ENCODE results near the gene WSB1.

WSB1 gene

GRCh38 chr17:27353461-27354050 is 59.6 kb downstream of the WSB1 start:
- in situ Hi-C loops (cut with MboI; ENCODE audit: low sequenced_read_pairs): loop anchor here (25.0 kb wide), 1 partner anchor 409 kb away; no protein-coding TSS in a partner anchor

- in situ Hi-C loops (cut with MboI; ENCODE audit: low sequenced_read_pairs): loop anchor here (25.0 kb wide), 1 partner anchor 408 kb away; no protein-coding TSS in a partner anchor
These were observed 60.2 kb downstream of the WSB1 start for GRCh38 chr17:27354051-27354490.

- in situ Hi-C loops (cut with MboI; ENCODE audit: low sequenced_read_pairs): loop anchor here (25.0 kb wide), 1 partner anchor 408 kb away; no protein-coding TSS in a partner anchor
These were observed 60.7 kb downstream of the WSB1 start for GRCh38 chr17:27354491-27355081.

GRCh38 chr17:27355419-27355818 is 61.5 kb downstream of the WSB1 start:
- in situ Hi-C loops (cut with MboI; ENCODE audit: low sequenced_read_pairs): loop anchor here (25.0 kb wide), 1 partner anchor 407 kb away; no protein-coding TSS in a partner anchor

- in situ Hi-C loops (cut with MboI; ENCODE audit: low sequenced_read_pairs): loop anchor here (25.0 kb wide), 1 partner anchor 406 kb away; no protein-coding TSS in a partner anchor
These were observed 62.3 kb downstream of the WSB1 start for GRCh38 chr17:27356091-27356705.

- in situ Hi-C loops (cut with MboI; ENCODE audit: low sequenced_read_pairs): loop anchor here (25.0 kb wide), 1 partner anchor 405 kb away; no protein-coding TSS in a partner anchor
These were observed 63.3 kb downstream of the WSB1 start for GRCh38 chr17:27357236-27357635.

GRCh38 chr17:27360507-27360906 is 66.6 kb downstream of the WSB1 start:
- in situ Hi-C loops (cut with MboI; ENCODE audit: low sequenced_read_pairs): loop anchor here (25.0 kb wide), 1 partner anchor 402 kb away; no protein-coding TSS in a partner anchor

- in situ Hi-C loops (cut with MboI; ENCODE audit: low sequenced_read_pairs): loop anchor here (25.0 kb wide), 1 partner anchor 401 kb away; no protein-coding TSS in a partner anchor
These were observed 67.8 kb downstream of the WSB1 start for GRCh38 chr17:27361695-27362094.

- in situ Hi-C loops (cut with MboI; ENCODE audit: low sequenced_read_pairs): loop anchor here (25.0 kb wide), 1 partner anchor 400 kb away; no protein-coding TSS in a partner anchor
These were observed 68.6 kb downstream of the WSB1 start for GRCh38 chr17:27362503-27362902.

GRCh38 chr17:27362909-27363308 is 69.0 kb downstream of the WSB1 start:
- in situ Hi-C loops (cut with MboI; ENCODE audit: low sequenced_read_pairs): loop anchor here (25.0 kb wide), 1 partner anchor 399 kb away; no protein-coding TSS in a partner anchor

- in situ Hi-C loops (cut with MboI; ENCODE audit: low sequenced_read_pairs): loop anchor here (25.0 kb wide), 1 partner anchor 399 kb away; no protein-coding TSS in a partner anchor
These were observed 69.4 kb downstream of the WSB1 start for GRCh38 chr17:27363326-27363725.
